Parathyroid adenoma (tissue), 2 donors: ENCODE results near the gene EPS8.

Experiments used
- H2AFZ ChIP-seq: fragments of 300-600 bp; sonication (generic); one replicate; pipeline ENCODE4 v1.7.0; 2017; ENCODE audit warnings: antibody characterized with exemption, mild to moderate bottlenecking
- H3K27ac ChIP-seq: fragments of 300-600 bp; sonication (generic); one replicate; pipeline ENCODE4 v1.7.0; 2017
- H3K27me3 ChIP-seq: fragments of 300-600 bp; sonication (generic); one replicate; pipeline ENCODE4 v1.7.0; 2017; ENCODE audit warnings: low read length; ENCODE audit not compliant: control insufficient read depth, insufficient read depth
- H3K36me3 ChIP-seq: fragments of 300-600 bp; sonication (generic); one replicate; pipeline ENCODE4 v1.7.0; 2017; ENCODE audit warnings: low read length; ENCODE audit not compliant: control insufficient read depth, insufficient read depth
- H3K4me1 ChIP-seq: fragments of 300-600 bp; sonication (generic); one replicate; pipeline ENCODE4 v1.7.0; 2017; ENCODE audit warnings: control low read depth
- H3K4me2 ChIP-seq: fragments of 300-600 bp; sonication (generic); one replicate; pipeline ENCODE4 v1.7.0; 2017; ENCODE audit warnings: low read length
- H3K4me3 ChIP-seq: fragments of 300-600 bp; sonication (generic); one replicate; pipeline ENCODE4 v1.7.0; 2017; ENCODE audit warnings: low read depth, low read length
- H3K79me2 ChIP-seq: fragments of 300-600 bp; sonication (generic); one replicate; pipeline ENCODE4 v1.7.0; 2017; ENCODE audit warnings: control low read depth
- H3K9ac ChIP-seq: fragments of 300-600 bp; sonication (generic); one replicate; pipeline ENCODE4 v1.7.0; 2017; ENCODE audit warnings: mild to moderate bottlenecking
- H3K9me3 ChIP-seq: fragments of 300-600 bp; sonication (generic); one replicate; pipeline ENCODE4 v1.7.0; 2017; ENCODE audit warnings: low read length; ENCODE audit not compliant: control insufficient read depth
- TF ChIP-seq, protein P1 (sequence below): fragments of 300-600 bp; sonication (generic); IDR thresholded peaks from one replicate; pipeline ENCODE4 v1.7.0; 2017; ENCODE audit warnings: antibody characterized with exemption, mild to moderate bottlenecking
- donor health status: primary hyperparathyroidism.

The EPS8 gene

DNA sequence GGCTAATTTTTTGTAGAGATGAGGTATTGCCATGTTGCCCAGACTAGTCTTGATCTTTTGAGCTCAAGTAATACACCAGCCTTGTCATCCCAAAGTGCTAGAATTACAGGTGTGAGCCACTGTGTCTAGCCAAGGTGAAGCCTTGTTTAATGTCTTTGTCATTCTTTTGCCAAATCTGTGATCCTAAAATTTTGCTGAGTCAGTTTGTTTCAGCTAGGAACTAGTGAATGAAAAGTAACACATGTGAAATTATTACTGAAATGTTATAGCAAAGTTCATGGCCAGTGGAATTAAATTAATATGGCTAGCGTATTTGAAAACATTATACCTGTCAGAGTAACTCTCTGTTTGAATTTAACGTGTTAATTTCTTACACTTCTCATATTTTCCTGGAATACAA lies 26.5 kb upstream of the EPS8 start:
- Histone ChIP-seq H3K4me2 (no peak overlapping the region), H3K27ac (no peak overlapping the region), H2AFZ (no peak overlapping the region), H3K79me2 (no peaks in the 10 kb centered on the region), H3K36me3 (no peaks in the 10 kb centered on the region), H3K4me3 (no peak overlapping the region), H3K27me3 (no peaks in the 10 kb centered on the region), H3K9ac (no peak overlapping the region), H3K9me3 (no peaks in the 10 kb centered on the region), H3K4me1 (no peaks in the 10 kb centered on the region)
- TF ChIP-seq, protein P1, sequence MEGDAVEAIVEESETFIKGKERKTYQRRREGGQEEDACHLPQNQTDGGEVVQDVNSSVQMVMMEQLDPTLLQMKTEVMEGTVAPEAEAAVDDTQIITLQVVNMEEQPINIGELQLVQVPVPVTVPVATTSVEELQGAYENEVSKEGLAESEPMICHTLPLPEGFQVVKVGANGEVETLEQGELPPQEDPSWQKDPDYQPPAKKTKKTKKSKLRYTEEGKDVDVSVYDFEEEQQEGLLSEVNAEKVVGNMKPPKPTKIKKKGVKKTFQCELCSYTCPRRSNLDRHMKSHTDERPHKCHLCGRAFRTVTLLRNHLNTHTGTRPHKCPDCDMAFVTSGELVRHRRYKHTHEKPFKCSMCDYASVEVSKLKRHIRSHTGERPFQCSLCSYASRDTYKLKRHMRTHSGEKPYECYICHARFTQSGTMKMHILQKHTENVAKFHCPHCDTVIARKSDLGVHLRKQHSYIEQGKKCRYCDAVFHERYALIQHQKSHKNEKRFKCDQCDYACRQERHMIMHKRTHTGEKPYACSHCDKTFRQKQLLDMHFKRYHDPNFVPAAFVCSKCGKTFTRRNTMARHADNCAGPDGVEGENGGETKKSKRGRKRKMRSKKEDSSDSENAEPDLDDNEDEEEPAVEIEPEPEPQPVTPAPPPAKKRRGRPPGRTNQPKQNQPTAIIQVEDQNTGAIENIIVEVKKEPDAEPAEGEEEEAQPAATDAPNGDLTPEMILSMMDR: no peak

DNA sequence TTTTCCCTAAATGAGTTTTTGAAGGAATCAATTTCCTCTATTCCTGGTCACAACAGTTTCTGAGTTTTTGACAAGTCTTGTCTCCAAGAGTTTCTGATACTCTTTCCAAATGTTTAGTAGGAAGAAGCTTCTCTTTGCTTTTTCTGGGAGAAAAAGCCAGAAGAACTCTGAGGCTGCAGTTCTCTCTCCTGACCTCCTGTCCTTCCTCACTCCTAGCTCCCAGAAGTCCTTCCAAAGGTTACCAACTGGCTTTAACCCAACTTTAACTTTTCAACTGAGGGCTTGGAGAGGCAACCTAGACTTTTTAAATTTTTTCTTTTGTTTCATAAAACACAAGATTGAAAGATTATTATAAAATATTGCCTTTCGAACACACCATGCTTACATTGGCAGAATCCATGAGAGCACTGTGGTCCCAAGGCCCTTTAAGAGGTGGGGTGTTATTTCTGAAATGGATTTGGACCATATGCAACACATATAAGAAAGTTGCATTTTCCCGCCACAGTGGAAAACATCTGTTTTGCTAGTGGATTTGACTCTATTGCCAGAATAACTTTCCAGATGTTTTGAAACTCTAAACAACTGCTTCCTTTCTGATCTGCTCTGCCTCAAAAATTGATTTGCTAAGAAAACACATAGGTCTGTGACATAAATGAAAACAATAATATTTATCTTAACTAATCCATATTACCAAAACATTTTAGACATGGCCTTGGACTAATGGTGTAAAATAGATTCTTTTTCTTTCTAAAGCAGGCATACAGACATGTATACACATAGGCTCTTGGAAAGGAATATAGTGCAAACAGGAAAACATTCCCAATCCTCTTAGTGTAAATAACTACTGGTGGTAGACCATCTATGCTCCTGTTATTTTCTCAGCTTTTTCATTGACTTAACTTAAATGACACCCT lies 22.3 kb upstream of the EPS8 start:
- TF ChIP-seq, protein P1: no peak
- H3K36me3 ChIP-seq: no peaks in the 10 kb centered on the region
- H3K4me1 ChIP-seq: no peaks in the 10 kb centered on the region
- H3K79me2 ChIP-seq: no peaks in the 10 kb centered on the region
- H3K9ac ChIP-seq: no peak overlapping the region
- no peak overlapping the region for H3K4me3 ChIP-seq
- no peak overlapping the region for H2AFZ ChIP-seq
- H3K27ac ChIP-seq: no peak overlapping the region
- H3K4me2 ChIP-seq: no peak overlapping the region
- no peaks in the 10 kb centered on the region for H3K27me3 ChIP-seq
- no peaks in the 10 kb centered on the region for H3K9me3 ChIP-seq

DNA sequence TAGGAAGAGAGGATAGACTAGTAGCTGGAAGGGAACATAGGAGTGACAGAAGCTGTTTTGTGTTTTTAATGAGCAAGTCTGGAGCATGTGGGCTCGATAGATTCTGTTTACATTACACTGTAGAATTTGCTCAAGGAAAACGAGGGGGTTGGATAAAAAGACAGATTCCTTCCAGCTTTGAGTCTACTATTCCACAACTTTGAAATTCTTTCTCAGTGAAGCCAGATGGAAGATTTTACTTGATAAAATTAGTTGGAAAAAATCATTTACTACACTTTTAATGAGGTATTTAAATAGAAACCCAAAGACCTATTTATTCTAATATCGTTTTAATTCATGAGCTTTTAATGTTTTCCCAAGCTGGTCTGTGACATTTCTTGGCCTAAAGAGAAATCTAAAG lies 19.5 kb upstream of the EPS8 start:
- Histone ChIP-seq H3K4me1 (no peaks in the 10 kb centered on the region), H3K79me2 (no peaks in the 10 kb centered on the region), H3K27ac (no peak overlapping the region), H3K36me3 (no peaks in the 10 kb centered on the region), H3K4me3 (no peak overlapping the region), H3K9me3 (no peaks in the 10 kb centered on the region), H3K4me2 (no peak overlapping the region), H3K27me3 (no peaks in the 10 kb centered on the region), H2AFZ (peak overlapping the region; percentile 5), H3K9ac (no peak overlapping the region)
- TF ChIP-seq, protein P1: no peak

DNA sequence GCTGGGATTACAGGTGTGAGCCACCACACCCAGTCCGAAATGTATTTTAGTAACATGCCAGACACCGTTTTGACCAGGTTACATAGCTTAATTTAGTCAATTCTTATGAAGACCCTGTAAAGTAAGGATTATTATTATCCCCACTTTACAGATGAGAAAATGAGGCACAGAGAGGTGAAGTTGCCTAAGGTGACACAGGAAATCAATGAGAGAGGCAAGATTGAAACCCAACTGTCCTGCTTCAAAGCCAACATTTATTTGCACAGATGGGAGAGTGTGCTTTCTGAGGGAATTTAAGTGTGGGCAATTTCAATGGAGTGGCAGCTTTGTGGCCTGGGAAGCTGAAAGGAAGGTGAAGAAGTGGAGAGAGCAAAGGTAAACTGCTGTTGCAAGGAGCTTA lies 19.1 kb upstream of the EPS8 start:
- Histone ChIP-seq H3K4me3 (no peak overlapping the region), H3K27me3 (no peaks in the 10 kb centered on the region), H3K9ac (no peak overlapping the region), H3K79me2 (no peaks in the 10 kb centered on the region), H2AFZ (peak overlapping the region; percentile 5), H3K9me3 (no peaks in the 10 kb centered on the region), H3K36me3 (no peaks in the 10 kb centered on the region), H3K27ac (no peak overlapping the region), H3K4me2 (no peak overlapping the region), H3K4me1 (no peaks in the 10 kb centered on the region)
- TF ChIP-seq, protein P1: no peak

DNA sequence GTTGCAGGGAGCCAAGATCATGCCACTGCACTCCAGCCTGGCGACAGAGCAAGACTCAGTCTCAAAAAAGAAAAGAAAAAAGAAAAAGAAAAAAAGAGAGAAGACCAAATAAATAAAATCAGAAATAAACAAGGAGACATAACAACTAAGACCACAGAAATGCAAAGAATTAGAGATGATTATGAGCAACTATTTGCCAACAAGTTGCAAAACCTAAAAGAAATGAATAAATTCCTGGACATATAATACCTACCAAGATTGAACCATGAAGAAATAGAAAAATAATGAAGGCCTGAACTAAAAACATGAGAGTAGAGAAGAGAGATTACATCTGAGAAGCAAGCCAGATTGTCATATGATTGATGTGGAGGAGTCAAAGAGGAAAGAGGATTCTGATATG lies 17.6 kb upstream of the EPS8 start:
- Histone ChIP-seq H2AFZ (no peak overlapping the region), H3K27me3 (no peaks in the 10 kb centered on the region), H3K9ac (no peak overlapping the region), H3K4me1 (no peaks in the 10 kb centered on the region), H3K27ac (no peak overlapping the region), H3K79me2 (no peaks in the 10 kb centered on the region), H3K9me3 (no peaks in the 10 kb centered on the region), H3K4me3 (no peak overlapping the region), H3K4me2 (no peak overlapping the region), H3K36me3 (no peaks in the 10 kb centered on the region)
- TF ChIP-seq, protein P1: no peak
